Ishikawa (cell line): ENCODE data around the gene OPCML.

ENCODE experiments used
- CEBPB ChIP-seq: IDR thresholded peaks from 2 replicates; pipeline ENCODE4 v1.6.1; 2012
- EP300 ChIP-seq: IDR thresholded peaks from 2 replicates; pipeline ENCODE4 v1.6.1; 2012; ENCODE audit warnings: borderline replicate concordance
- RAD21 ChIP-seq: IDR thresholded peaks from 2 replicates; pipeline ENCODE4 v1.6.1; 2012; ENCODE audit warnings: low read depth
- TAF1 ChIP-seq: IDR thresholded peaks from 2 replicates; pipeline ENCODE4 v1.6.1; 2012; ENCODE audit warnings: low read depth, mild to moderate bottlenecking
- TCF12 ChIP-seq: IDR thresholded peaks from 2 replicates; pipeline ENCODE4 v1.6.1; 2012; ENCODE audit warnings: low read depth
- TEAD4 ChIP-seq: IDR thresholded peaks from 2 replicates; pipeline ENCODE4 v1.6.1; 2012
- ZBTB7A ChIP-seq: IDR thresholded peaks from 2 replicates; pipeline ENCODE4 v1.6.1; 2012; ENCODE audit warnings: low read depth
- TF ChIP-seq, protein P1 (sequence below): IDR thresholded peaks from 2 replicates; pipeline ENCODE4 v1.6.1; 2012; ENCODE audit warnings: low read depth, mild to moderate bottlenecking
- TF ChIP-seq, protein P2 (sequence below): IDR thresholded peaks from 2 replicates; pipeline ENCODE4 v1.6.1; 2012

DNA sequence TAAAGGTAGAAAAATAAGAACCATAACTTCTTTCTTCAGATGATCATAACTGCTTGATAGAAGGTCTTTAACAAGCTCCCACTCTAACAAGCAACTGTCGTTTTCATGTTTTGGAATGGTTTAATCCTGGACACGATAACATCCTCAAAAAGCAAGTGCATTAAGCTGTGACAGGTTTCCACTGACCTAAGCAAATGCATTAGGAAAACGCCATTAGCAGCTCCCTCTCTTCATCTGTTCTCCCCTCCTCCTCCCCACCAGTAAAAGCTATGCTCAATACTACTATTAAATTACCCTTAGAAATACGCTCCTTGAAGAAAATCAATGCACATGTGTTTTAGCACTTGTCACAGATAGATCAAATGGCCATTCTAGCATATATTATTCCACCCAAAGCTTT lies 729.4 kb downstream of the OPCML start:
- no peak for TF ChIP-seq TEAD4
- TF ChIP-seq ZBTB7A: no peak
- TF ChIP-seq CEBPB: no peak
- TF ChIP-seq, protein P1, sequence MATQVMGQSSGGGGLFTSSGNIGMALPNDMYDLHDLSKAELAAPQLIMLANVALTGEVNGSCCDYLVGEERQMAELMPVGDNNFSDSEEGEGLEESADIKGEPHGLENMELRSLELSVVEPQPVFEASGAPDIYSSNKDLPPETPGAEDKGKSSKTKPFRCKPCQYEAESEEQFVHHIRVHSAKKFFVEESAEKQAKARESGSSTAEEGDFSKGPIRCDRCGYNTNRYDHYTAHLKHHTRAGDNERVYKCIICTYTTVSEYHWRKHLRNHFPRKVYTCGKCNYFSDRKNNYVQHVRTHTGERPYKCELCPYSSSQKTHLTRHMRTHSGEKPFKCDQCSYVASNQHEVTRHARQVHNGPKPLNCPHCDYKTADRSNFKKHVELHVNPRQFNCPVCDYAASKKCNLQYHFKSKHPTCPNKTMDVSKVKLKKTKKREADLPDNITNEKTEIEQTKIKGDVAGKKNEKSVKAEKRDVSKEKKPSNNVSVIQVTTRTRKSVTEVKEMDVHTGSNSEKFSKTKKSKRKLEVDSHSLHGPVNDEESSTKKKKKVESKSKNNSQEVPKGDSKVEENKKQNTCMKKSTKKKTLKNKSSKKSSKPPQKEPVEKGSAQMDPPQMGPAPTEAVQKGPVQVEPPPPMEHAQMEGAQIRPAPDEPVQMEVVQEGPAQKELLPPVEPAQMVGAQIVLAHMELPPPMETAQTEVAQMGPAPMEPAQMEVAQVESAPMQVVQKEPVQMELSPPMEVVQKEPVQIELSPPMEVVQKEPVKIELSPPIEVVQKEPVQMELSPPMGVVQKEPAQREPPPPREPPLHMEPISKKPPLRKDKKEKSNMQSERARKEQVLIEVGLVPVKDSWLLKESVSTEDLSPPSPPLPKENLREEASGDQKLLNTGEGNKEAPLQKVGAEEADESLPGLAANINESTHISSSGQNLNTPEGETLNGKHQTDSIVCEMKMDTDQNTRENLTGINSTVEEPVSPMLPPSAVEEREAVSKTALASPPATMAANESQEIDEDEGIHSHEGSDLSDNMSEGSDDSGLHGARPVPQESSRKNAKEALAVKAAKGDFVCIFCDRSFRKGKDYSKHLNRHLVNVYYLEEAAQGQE: no peak
- TF ChIP-seq RAD21: no peak
- TF ChIP-seq TAF1: no peak
- no peak for TF ChIP-seq EP300
- TF ChIP-seq TCF12: no peak
- TF ChIP-seq, protein P2, sequence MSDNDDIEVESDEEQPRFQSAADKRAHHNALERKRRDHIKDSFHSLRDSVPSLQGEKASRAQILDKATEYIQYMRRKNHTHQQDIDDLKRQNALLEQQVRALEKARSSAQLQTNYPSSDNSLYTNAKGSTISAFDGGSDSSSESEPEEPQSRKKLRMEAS: no peak
